Left ventricle myocardium inferior (tissue), 1 donor: ENCODE results near the gene AARS2. TPM values are rescaled to one million over a fixed set of nuclear protein-coding genes. Genes with fewer than 3 reads are reported as not detected.

Source experiments
- DNase-seq: peaks from one replicate; pipeline ENCODE4 v3.0.0-alpha.2; 2020
- H3K27ac ChIP-seq: fragments of 200-600 bp; replicated peaks from 2 replicates; pipeline ENCODE4 v1.8.0; 2021
- H3K27me3 ChIP-seq: fragments of 200-600 bp; 2 replicates; pipeline ENCODE4 v1.8.0; 2021; ENCODE audit warnings: low read depth
- H3K36me3 ChIP-seq: fragments of 200-600 bp; 2 replicates; pipeline ENCODE4 v1.8.0; 2021
- H3K4me1 ChIP-seq: fragments of 200-600 bp; 2 replicates; pipeline ENCODE4 v1.8.0; 2021
- H3K4me3 ChIP-seq: fragments of 200-600 bp; 2 replicates; pipeline ENCODE4 v1.8.0; 2021; ENCODE audit warnings: mild to moderate bottlenecking, moderate library complexity
- H3K9me3 ChIP-seq: fragments of 200-600 bp; replicated peaks from 2 replicates; pipeline ENCODE4 v1.8.0; 2021
- intact Hi-C: fragments of 100-400 bp; cut with micrococcal nuclease; formaldehyde crosslinking; loops from one replicate; pipeline ENCODE4 v1.11.0; 2022
- total RNA-seq: library from RNA; stranded (reverse); fragmentation: NEBNext Ultra II Directional; extraction: Animal tissue kit (Norgen Biotek cat#: 25700); gene quantifications from one replicate; pipeline ENCODE4 v1.2.1, GENCODE V29; 2021
- TF ChIP-seq, protein P1 (sequence below): fragments of 200-600 bp; IDR thresholded peaks from 2 replicates; pipeline ENCODE4 v1.8.0; 2021; ENCODE audit warnings: antibody characterized with exemption, mild to moderate bottlenecking, borderline replicate concordance
- donor health status: DM: no; HTN: yes; CAD: no; lungs with severe emphysema.

Gene AARS2
- total RNA-seq, 1 donor from 2014 or later: 10.6 TPM

- TF ChIP-seq, protein P1, sequence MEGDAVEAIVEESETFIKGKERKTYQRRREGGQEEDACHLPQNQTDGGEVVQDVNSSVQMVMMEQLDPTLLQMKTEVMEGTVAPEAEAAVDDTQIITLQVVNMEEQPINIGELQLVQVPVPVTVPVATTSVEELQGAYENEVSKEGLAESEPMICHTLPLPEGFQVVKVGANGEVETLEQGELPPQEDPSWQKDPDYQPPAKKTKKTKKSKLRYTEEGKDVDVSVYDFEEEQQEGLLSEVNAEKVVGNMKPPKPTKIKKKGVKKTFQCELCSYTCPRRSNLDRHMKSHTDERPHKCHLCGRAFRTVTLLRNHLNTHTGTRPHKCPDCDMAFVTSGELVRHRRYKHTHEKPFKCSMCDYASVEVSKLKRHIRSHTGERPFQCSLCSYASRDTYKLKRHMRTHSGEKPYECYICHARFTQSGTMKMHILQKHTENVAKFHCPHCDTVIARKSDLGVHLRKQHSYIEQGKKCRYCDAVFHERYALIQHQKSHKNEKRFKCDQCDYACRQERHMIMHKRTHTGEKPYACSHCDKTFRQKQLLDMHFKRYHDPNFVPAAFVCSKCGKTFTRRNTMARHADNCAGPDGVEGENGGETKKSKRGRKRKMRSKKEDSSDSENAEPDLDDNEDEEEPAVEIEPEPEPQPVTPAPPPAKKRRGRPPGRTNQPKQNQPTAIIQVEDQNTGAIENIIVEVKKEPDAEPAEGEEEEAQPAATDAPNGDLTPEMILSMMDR: no peak
- Histone ChIP-seq H3K4me1 (peaks cover 11% of the 10 kb centered on the region), H3K27ac (no peak overlapping the region), H3K9me3 (no peaks in the 10 kb centered on the region), H3K36me3 (no peaks in the 10 kb centered on the region), H3K4me3 (peak overlapping the region; percentile 60), H3K27me3 (peaks cover 34% of the 10 kb centered on the region)
- intact Hi-C loops: no loop called here
- DNase-seq: no peak
Measured at GRCh38 chr6:44342052-44342451, 28.9 kb upstream of the AARS2 start.

DNA sequence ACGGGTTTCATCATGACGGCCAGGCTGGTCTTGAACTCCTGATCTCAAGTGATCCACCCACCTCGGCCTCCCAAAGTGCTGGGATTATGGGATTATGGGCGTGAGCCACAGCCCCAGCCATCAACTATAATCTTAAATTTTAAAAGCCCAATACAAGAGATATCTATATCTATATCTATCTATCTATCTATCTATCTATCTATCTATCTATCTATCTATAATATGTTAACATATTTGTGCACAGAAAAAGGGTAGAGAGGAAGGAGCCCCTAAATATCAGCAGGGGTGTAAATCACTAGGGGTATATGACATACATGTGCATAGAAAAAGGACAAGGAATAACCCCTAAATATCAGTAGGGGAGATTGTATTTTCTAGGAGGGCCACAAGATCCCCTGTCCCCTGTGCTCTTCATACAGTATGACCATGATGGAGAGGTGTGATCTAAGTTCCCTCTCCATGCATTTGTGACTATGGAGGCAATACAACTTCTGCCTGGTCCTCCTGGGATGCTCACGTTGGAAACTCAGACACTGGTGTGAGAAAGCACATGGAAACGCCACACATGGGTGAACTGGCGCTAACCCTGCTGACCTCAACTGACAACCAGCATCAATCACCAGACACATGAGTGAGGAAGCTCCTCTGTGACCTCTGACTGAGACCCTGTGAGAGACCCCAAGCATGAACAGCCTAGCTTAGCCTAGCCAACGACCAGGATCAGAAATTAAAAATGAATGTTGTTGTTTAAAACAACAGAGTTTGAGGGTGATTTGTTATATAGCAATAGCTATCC is 28.1 kb upstream of the AARS2 start:
- Histone ChIP-seq H3K4me1 (peaks cover 11% of the 10 kb centered on the region), H3K27ac (no peak overlapping the region), H3K9me3 (no peaks in the 10 kb centered on the region), H3K4me3 (no peak overlapping the region), H3K36me3 (no peaks in the 10 kb centered on the region), H3K27me3 (peaks cover 30% of the 10 kb centered on the region)
- intact Hi-C loops: no loop called here
- DNase-seq: no peak
- TF ChIP-seq, protein P1: no peak

DNA sequence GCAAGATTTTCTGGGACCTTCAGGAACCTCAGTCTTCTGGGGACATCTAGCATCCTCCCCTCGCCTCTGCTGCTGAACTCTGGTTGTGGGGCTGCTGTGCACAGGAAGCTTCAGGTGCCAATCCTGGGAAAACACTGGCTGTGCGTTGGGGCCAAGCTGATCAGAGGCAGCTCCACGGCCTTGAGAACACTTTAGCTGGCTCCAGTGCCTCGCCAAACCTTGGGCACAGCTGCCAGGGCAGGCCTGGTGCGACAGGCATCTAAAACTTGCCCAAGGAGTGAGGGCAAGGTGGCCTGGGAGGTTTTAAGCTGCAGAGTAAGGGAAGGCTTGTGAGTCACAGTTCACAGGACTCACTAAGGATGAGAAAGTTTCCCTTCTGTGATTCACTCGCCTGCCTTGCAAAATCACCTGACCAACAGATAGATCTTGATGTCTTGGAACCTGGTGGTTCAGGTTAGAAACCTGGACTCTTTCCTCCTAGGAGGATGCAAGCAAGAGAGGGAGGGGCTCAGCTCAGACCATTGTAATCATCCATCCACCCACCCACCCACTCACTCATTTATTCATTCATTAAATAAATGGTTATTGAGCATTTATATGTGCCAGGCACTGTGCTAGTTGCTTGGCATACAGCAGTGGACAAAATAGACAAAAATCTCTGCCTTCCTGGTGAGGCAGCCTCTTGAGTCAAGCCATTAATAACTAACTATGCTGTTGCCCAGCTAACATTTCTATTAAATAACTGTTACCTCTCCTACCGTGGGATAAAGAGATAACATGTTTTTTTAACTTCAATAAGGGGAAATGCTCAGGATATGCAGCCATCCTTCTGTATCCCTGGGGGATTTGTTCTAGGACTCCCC is 26.8 kb upstream of the AARS2 start:
- no peaks in the 10 kb centered on the region for H3K9me3 ChIP-seq
- H3K36me3 ChIP-seq: no peaks in the 10 kb centered on the region
- intact Hi-C loops: loop anchor here (10.0 kb wide), 1 partner anchor 245 kb away; no protein-coding TSS in a partner anchor
- H3K4me3 ChIP-seq: no peak overlapping the region
- peaks cover 11% of the 10 kb centered on the region for H3K4me1 ChIP-seq
- H3K27ac ChIP-seq: no peak overlapping the region
- DNase-seq: no peak
- peaks cover 31% of the 10 kb centered on the region for H3K27me3 ChIP-seq
- TF ChIP-seq, protein P1: no peak

DNA sequence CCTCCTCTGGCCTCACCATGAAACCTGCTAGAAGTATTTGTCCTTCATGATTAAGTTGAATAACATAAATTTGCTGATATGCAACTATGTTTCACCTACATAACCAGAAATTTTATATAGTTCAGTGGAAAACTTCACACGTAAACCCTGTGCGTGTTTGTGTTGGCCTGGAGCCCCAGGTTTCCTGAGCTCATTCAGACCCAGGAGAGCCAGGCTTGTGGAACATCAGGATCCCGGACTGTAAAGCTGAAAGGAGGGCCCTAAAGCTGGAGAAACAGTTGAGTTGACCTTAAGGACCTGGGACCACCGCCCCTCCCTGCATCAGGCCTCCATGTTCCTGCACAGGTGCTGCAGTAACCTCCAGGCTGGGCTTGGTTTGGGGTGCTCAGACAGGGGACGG is 26.2 kb upstream of the AARS2 start:
- Histone ChIP-seq H3K36me3 (no peaks in the 10 kb centered on the region), H3K4me1 (peaks cover 11% of the 10 kb centered on the region), H3K27ac (no peak overlapping the region), H3K4me3 (no peak overlapping the region), H3K27me3 (peaks cover 37% of the 10 kb centered on the region), H3K9me3 (no peaks in the 10 kb centered on the region)
- DNase-seq: no peak
- intact Hi-C loops: loop anchor here (10.0 kb wide), 1 partner anchor 244 kb away; no protein-coding TSS in a partner anchor
- TF ChIP-seq, protein P1: no peak

GRCh38 chr6:44338228-44339122 is 25.3 kb upstream of the AARS2 start:
- TF ChIP-seq, protein P1: peak; percentile 78
- Histone ChIP-seq H3K4me1 (peaks cover 11% of the 10 kb centered on the region), H3K36me3 (no peaks in the 10 kb centered on the region), H3K4me3 (no peak overlapping the region), H3K27me3 (peaks cover 39% of the 10 kb centered on the region), H3K27ac (no peak overlapping the region), H3K9me3 (no peaks in the 10 kb centered on the region)
- intact Hi-C loops: loop anchor here (10.0 kb wide), 1 partner anchor 244 kb away; no protein-coding TSS in a partner anchor
- peak; percentile 38 for DNase-seq
